GM19023 (cell line): ENCODE results near the gene ZNF260.
A peak's percentile ranks its signal among the peaks of the same experiment; 100 is the strongest.
"Not testable (repeated sequence)": the region's sequence is repeated elsewhere in the genome, so short reads cannot be mapped to it uniquely, and the experiment has no call there.

Source experiments
- ATAC-seq: cut with Tn5 transposase; IDR thresholded peaks from one replicate; pipeline ENCODE4 v1.9.1; 2021; ENCODE audit warnings: mild to moderate bottlenecking, moderate library complexity; ENCODE audit not compliant: unreplicated experiment

Gene ZNF260

DNA sequence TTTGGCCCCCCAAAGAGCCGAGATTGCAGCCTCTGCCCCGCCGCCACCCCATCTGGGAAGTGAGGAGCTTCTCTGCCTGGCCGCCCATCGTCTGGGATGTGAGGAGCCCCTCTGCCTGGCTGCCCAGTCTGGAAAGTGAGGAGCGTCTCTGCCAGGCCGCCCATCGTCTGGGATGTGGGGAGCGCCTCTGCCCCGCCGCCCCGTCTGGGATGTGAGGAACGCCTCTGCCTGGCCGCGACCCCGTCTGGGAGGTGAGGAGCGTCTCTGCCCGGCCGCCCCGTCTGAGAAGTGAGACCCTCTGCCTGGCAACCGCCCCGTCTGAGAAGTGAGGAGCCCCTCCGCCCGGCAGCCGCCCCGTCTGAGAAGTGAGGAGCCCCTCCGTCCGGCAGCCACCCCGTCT is 37.2 kb downstream of the ZNF260 start:
- ATAC-seq: not testable (repeated sequence)

DNA sequence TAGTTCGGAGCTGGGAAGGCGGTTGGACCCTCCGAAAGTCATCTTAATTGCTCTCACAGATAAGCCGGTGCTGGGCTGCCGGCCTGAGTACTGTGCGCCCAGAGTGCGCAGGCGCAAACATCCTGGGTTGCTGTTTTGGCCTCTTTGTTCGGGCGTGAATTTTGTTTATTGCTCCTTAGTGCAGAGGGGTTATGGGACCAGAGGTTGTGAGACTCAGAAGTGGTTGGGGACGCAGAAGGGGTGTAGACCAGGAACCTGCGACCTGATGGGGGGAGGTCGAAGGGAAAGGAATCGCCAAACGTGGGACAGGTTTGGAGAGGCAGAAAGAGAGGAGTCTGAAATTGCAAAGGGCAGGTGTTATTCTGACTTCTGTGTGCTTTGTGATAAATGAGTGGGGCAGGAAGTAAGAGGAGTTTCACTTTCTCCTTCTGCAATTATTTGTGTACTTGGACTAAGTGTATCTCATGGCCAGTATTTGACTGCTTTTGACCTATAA is 38.1 kb downstream of the ZNF260 start:
- ATAC-seq: peak; percentile 57

DNA sequence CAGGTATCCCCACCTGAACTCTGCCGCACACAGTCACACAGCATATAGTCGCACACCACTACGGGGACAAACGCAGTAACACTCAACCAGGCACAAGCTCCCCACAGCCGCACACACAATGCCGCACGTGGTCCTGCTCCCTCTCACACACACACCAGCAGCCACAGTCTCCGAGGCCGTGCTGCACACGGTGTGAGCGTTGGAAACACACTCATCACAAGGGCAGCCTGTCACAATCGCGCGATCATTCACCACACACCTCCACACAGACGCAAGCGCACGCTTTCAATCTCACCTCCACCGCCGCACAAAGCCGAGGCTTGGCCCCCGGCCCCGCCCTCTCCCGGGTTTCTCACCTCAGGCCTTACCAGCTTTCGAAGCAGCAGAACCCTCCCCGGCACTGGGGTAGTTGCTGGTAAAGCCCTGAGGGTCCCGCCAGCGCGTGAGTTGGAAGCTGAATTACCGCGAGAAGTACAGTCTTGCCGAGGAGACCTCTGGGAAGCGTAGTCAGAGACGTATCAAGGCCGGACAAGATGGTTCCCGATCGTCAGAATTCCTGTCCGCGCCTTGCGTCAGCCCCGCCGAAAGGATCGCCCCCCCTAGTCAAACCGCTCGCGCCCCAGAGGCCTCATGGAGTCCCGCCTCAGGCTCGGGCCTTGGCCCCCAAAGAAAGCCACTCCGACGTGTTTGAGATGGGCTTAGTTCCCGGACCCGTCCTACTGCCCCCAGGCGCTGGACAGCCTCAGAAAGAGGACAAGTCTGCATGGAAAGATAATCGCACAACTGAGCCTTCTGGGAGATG is 38.8 kb downstream of the ZNF260 start, which contains the start of gene ZNF566:
ZNF566 (minus strand) TSS at position 444 of the 802 bp plus-strand sequence. CDS start 13,004 bp downstream, outside the sequence.
- peak; percentile 86 for ATAC-seq

DNA sequence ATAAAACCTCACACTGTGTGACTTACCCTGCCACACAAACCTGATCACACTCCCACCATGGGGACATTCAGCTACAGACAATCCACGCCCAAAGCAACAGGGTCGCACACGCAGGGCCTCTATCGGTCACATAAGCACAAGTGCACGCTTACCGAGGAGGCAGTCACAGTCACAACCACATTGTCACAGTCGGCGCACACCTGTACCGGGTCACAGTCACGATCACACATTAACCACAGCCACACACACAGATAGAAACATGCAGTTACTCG is 39.3 kb downstream of the ZNF260 start:
- peak; percentile 8 for ATAC-seq

DNA sequence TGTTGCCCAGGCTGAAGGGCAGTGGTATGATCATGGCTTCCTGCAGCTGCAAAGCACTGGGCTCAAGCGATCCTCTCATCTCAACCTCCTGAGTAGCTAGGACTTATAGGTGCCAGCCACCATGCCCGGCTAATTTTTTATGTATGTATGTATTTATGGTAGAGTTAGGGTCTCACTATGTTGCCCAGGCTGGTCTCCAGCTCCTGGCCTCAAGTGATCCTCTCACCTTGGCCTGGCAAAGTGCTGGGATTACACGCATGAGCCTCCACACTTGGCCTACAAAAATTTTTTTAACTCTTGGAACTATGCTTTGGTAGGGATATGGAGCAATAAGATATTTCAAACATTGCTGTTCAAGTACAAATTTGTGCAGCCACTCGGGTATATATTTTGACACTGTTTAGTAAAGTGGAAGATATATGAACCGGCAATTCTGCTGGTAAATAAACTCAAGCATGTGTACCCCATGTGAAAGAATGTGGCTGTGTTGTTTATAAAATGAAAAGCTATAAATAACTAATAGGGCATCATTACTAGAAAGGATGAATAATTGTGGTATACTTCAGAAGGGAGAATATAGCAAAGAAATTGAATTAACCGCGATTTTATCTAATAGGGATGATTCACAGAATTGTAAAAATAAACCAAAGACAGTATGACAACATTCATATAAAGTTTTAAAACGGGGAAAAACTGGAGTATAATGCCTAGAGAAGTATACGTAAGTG is 39.8 kb downstream of the ZNF260 start:
- no peak for ATAC-seq

DNA sequence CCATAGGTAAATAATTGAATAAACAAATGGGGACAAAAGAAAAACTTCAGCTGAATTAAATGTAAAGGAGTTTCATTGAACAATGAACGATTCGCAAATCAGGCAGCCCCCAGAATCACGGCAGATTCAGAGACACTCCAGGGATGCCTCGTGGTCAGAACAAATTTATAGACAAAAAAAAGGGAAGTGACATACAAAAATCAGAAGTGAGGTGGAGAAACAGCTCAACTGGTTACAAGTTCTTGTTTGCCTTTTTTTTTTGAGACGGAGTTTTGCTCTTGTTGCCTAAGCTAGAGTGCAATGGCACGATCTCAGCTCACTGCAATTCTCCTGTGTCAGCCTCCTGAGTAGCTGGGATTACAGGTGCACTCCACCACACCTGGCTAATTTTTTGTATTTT is 44.4 kb downstream of the ZNF260 start:
- no peak for ATAC-seq

DNA sequence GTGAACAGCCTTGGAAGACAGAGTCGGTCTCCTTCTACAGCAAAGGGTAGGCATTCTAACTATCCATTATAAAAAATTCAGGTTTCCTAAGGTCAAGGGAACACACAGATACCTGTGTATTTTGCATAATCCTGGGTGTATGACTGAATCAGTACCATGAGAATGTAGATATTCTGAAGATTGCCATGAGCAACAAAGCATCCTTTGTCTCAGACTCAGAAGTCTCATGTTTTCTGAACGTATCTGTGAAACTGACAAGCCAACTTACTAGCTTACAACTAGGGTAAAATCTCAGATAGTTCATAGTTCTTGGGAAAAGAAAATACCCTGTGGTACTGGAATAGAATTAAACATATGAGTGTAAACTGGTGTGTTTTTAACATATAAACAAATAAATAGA is 45.2 kb downstream of the ZNF260 start:
- no peak for ATAC-seq
